Keratinocyte (primary cell): ENCODE measurements around the gene PTBP3. TPM values are rescaled to one million over a fixed set of nuclear protein-coding genes. Genes with fewer than 3 reads are reported as not detected.

Experiments used
- DNase-seq: peaks from one replicate; pipeline ENCODE4 v3.0.0-alpha.2; 2011; ENCODE audit warnings: low read depth, missing footprints, low spot score
- FAIRE-seq: peaks from 2 replicates; lab custom pipeline; 2011; peaks lifted over from hg19 to GRCh38; lab: Jason Lieb, UNC
- H2AFZ ChIP-seq: 2 replicates; pipeline ENCODE4 v1.6.0; 2012; ENCODE audit warnings: low read length, control low read depth, inconsistent platforms; ENCODE audit not compliant: control insufficient read depth
- H3K27ac ChIP-seq: 2 replicates; pipeline ENCODE4 v1.5.1; 2011; ENCODE audit warnings: low read length; ENCODE audit not compliant: control insufficient read depth, insufficient read depth
- H3K27me3 ChIP-seq: 3 replicates; pipeline ENCODE4 v1.6.0; 2011; ENCODE audit warnings: low read length; ENCODE audit not compliant: control insufficient read depth, insufficient read depth; ENCODE audit errors: extremely low read depth
- H3K36me3 ChIP-seq, 2 experiments: 2 replicates in 1 of 2; 3 replicates in 1 of 2; pipeline ENCODE4 v1.5.1; 2011; ENCODE audit warnings: low read length in 2 of 2, mild to moderate bottlenecking in 1 of 2; ENCODE audit not compliant: control insufficient read depth in 2 of 2, insufficient read depth in 2 of 2; ENCODE audit errors: extremely low read depth in 1 of 2
- H3K4me1 ChIP-seq: 3 replicates; pipeline ENCODE4 v1.5.1; 2011; ENCODE audit warnings: low read length; ENCODE audit not compliant: control insufficient read depth, insufficient read depth; ENCODE audit errors: extremely low read depth
- H3K4me2 ChIP-seq: 3 replicates; pipeline ENCODE4 v1.6.0; 2011; ENCODE audit warnings: low read depth, low read length; ENCODE audit not compliant: control insufficient read depth, insufficient read depth; ENCODE audit errors: extremely low read depth
- H3K4me3 ChIP-seq, 3 experiments: fragments of 200-600 bp in 1 of 3; sonication (generic) in 1 of 3; 2 replicates in 2 of 3; 3 replicates in 1 of 3; pipeline ENCODE4 v1.5.1; 2011 to 2016; ENCODE audit warnings: low read length in 3 of 3, mild to moderate bottlenecking in 3 of 3, control low read depth in 2 of 3, inconsistent platforms in 1 of 3, low read depth in 1 of 3, mixed read lengths in 1 of 3, mixed run types in 1 of 3, moderate library complexity in 1 of 3; ENCODE audit not compliant: control insufficient read depth in 2 of 3, insufficient read depth in 2 of 3; ENCODE audit errors: extremely low read depth in 1 of 3
- H3K79me2 ChIP-seq: 2 replicates; pipeline ENCODE4 v1.6.0; 2012; ENCODE audit warnings: low read length; ENCODE audit not compliant: control insufficient read depth, insufficient read depth
- H3K9ac ChIP-seq: 3 replicates; pipeline ENCODE4 v1.6.0; 2011; ENCODE audit warnings: low read length; ENCODE audit not compliant: control insufficient read depth, insufficient read depth; ENCODE audit errors: extremely low read depth
- H3K9me1 ChIP-seq: 3 replicates; pipeline ENCODE4 v1.6.0; 2011; ENCODE audit warnings: low read length; ENCODE audit not compliant: control insufficient read depth, insufficient read depth; ENCODE audit errors: extremely low read depth
- H3K9me3 ChIP-seq: 2 replicates; pipeline ENCODE4 v1.5.1; 2012; ENCODE audit warnings: low read depth, low read length; ENCODE audit not compliant: control insufficient read depth
- H4K20me1 ChIP-seq: 3 replicates; pipeline ENCODE4 v1.6.0; 2011; ENCODE audit warnings: low read length; ENCODE audit not compliant: control insufficient read depth, insufficient read depth; ENCODE audit errors: extremely low read depth
- CTCF ChIP-seq, 3 experiments: IDR thresholded peaks in 1 of 3; conservative IDR thresholded peaks in 1 of 3; optimal IDR thresholded peaks in 1 of 3; 2 replicates in 2 of 3; 3 replicates in 1 of 3; pipeline versions ENCODE3 to v1.5.1; 2011; ENCODE audit warnings: low read length in 3 of 3, mild to moderate bottlenecking in 3 of 3, moderate library complexity in 2 of 3, control low read depth in 1 of 3, inconsistent platforms in 1 of 3; ENCODE audit not compliant: insufficient read depth in 2 of 3; ENCODE audit errors: extremely low read depth in 1 of 3
- EZH2 ChIP-seq: IDR thresholded peaks from one replicate; pipeline ENCODE4 v1.6.1; 2012; ENCODE audit warnings: inconsistent platforms, mild to moderate bottlenecking, low read length, moderate library complexity
- dilution Hi-C: fragments of 300-500 bp; cut with MboI; formaldehyde crosslinking; loops from one replicate; pipeline ENCODE4 v1.7.0; 2020; ENCODE audit warnings: low sequenced_read_pairs; ENCODE audit not compliant: extremely low pct_ligation_motif_present
- polyA plus RNA-seq, 5 experiments: library from polyadenylated mRNA; depleted of rRNA in 3 of 5; stranded (reverse) in 3 of 5; stranded (forward) in 1 of 5; unstranded in 1 of 5; fragments of >200 nt; gene quantifications; 1 replicate in 1 of 5; 2 replicates in 3 of 5; 3 replicates in 1 of 5; pipeline versions ENCODE4 v1.2.1 to v1.2.3, GENCODE V29; 2011 to 2012; ENCODE audit warnings: missing spikeins in 2 of 5, low read depth in 1 of 5, low replicate concordance in 1 of 5

Gene PTBP3
- polyA plus RNA-seq, 1 donor (not counting 4 experiments of a cell fraction or from before 2014, with no cell fraction given) = 51.0 TPM

- H3K4me1 ChIP-seq = peaks cover 40% of the 10 kb centered on the region
- H2AFZ ChIP-seq = no peak overlapping the region
- H3K9me1 ChIP-seq = no peaks in the 10 kb centered on the region
- no peak overlapping the region for H3K4me2 ChIP-seq
- FAIRE-seq (no peak), DNase-seq (no peak)
- no peak overlapping the region for H3K9ac ChIP-seq
- H3K27me3 ChIP-seq = no peaks in the 10 kb centered on the region
- H3K9me3 ChIP-seq = no peaks in the 10 kb centered on the region
- no peaks in the 10 kb centered on the region for H3K36me3 ChIP-seq
- no peaks in the 10 kb centered on the region for H3K79me2 ChIP-seq
- no peak overlapping the region for H3K27ac ChIP-seq
- no peak overlapping the region for H3K4me3 ChIP-seq
- no peak for TF ChIP-seq CTCF (optimal IDR thresholded peaks at IDR 0.05 in 1 of 3, IDR thresholded peaks at IDR 0.05 in 1 of 3, conservative IDR thresholded peaks at IDR 0.05 in 1 of 3; ENCODE audit: extremely low read depth in 1 of 3, insufficient read depth in 2 of 3, low read length in 3 of 3)
- TF ChIP-seq EZH2 = no peak
- H4K20me1 ChIP-seq = no peaks in the 10 kb centered on the region
- dilution Hi-C loops = no loop called here
Observed at GRCh38 chr9:112170968-112171367, 162.5 kb downstream of the PTBP3 start.

DNA sequence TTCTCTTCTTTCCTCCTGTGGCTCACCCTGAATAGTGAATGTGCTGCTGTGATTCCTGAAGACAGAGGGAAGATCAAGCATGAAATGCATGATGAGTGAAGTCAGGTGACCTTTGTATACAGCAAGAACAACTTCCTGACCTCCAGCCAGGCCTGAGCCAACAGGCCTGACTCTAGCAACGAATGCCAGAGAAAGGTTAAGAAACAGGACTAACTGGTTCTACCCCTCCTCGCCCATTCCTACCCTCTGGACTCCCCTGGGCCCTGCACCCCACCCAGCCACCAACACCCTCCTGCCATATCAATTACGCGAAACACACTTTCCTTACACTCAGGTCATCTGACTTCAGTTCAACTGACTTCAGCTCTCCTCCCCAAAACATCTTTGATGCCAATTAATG, 163.2 kb downstream of the PTBP3 start:
- no peak for DNase-seq
- Histone ChIP-seq H3K4me2 (peak overlapping the region; percentile 67), H3K4me3 (no peak overlapping the region), H3K36me3 (no peaks in the 10 kb centered on the region), H3K9me1 (no peaks in the 10 kb centered on the region), H3K4me1 (peaks cover 41% of the 10 kb centered on the region), H3K27ac (peak overlapping the region; percentile 65), H3K9ac (peak overlapping the region; percentile 29), H3K27me3 (no peaks in the 10 kb centered on the region), H2AFZ (peak overlapping the region; percentile 17), H3K79me2 (no peaks in the 10 kb centered on the region), H3K9me3 (no peaks in the 10 kb centered on the region), H4K20me1 (no peaks in the 10 kb centered on the region)
- TF ChIP-seq CTCF (optimal IDR thresholded peaks at IDR 0.05 in 1 of 3, IDR thresholded peaks at IDR 0.05 in 1 of 3, conservative IDR thresholded peaks at IDR 0.05 in 1 of 3; ENCODE audit: extremely low read depth in 1 of 3, insufficient read depth in 2 of 3, low read length in 3 of 3) (no peak), EZH2 (no peak)
- dilution Hi-C loops = no loop called here
- peak; percentile 78 for FAIRE-seq
